Neuronal stem cell (in vitro differentiated cells): ENCODE data around the gene AMZ1.
A peak's percentile ranks its signal among the peaks of the same experiment; 100 is the strongest.

Experiments used
- DNase-seq: peaks from one replicate; pipeline ENCODE4 v3.0.0-alpha.2; 2013; ENCODE audit warnings: low spot score
- H2AFZ ChIP-seq: one replicate; pipeline ENCODE4 v1.6.1; 2013; ENCODE audit warnings: mild to moderate bottlenecking, low read length, inconsistent platforms
- H2AK5ac ChIP-seq: 2 replicates; pipeline ENCODE4 v1.6.1; 2013; ENCODE audit warnings: low read depth, mild to moderate bottlenecking, inconsistent platforms, low read length, moderate library complexity, mixed read lengths
- H2BK120ac ChIP-seq: 2 replicates; pipeline ENCODE4 v1.6.1; 2013; ENCODE audit warnings: low read depth, mild to moderate bottlenecking, inconsistent platforms, low read length, moderate library complexity, mixed read lengths
- H2BK12ac ChIP-seq: one replicate; pipeline ENCODE4 v1.6.1; 2013; ENCODE audit warnings: low read length, inconsistent platforms
- H2BK15ac ChIP-seq: 2 replicates; pipeline ENCODE4 v1.6.1; 2013; ENCODE audit warnings: mild to moderate bottlenecking, low read length, inconsistent platforms, mixed read lengths
- H2BK5ac ChIP-seq: one replicate; pipeline ENCODE4 v1.6.1; 2013; ENCODE audit warnings: inconsistent platforms, mild to moderate bottlenecking, low read length, moderate library complexity
- H3K14ac ChIP-seq: one replicate; pipeline ENCODE4 v1.6.1; 2013; ENCODE audit warnings: low read length, inconsistent platforms
- H3K18ac ChIP-seq: 2 replicates; pipeline ENCODE4 v1.6.1; 2013; ENCODE audit warnings: low read length, inconsistent platforms
- H3K23ac ChIP-seq: 2 replicates; pipeline ENCODE4 v1.6.1; 2013; ENCODE audit warnings: low read depth, mild to moderate bottlenecking, mixed read lengths, low read length, inconsistent platforms; ENCODE audit not compliant: poor library complexity
- H3K27ac ChIP-seq: replicated peaks from 3 replicates; pipeline ENCODE4 v1.5.1; 2013; ENCODE audit warnings: low read length, inconsistent platforms
- H3K27me3 ChIP-seq, 3 experiments: 2 replicates each; pipeline ENCODE4 v1.6.1; 2013; ENCODE audit warnings: low read length in 3 of 3, mild to moderate bottlenecking in 2 of 3, inconsistent platforms in 1 of 3, low read depth in 1 of 3, mixed read lengths in 1 of 3, moderate library complexity in 1 of 3; ENCODE audit not compliant: control insufficient read depth in 3 of 3, insufficient read depth in 3 of 3
- H3K36me3 ChIP-seq, 2 donors: replicated peaks in 1 of 2; 2 replicates each; pipeline ENCODE4 v1.6.1; 2013; ENCODE audit warnings: low read length in 2 of 2; ENCODE audit not compliant: control insufficient read depth in 2 of 2, insufficient read depth in 2 of 2
- H3K4ac ChIP-seq: 2 replicates; pipeline ENCODE4 v1.6.1; 2013; ENCODE audit warnings: inconsistent platforms, mild to moderate bottlenecking, low read length, moderate library complexity
- H3K4me1 ChIP-seq, 2 donors: 1 replicate in 1 of 2; 2 replicates in 1 of 2; pipeline ENCODE4 v1.6.1; 2013; ENCODE audit warnings: low read length in 2 of 2, low read depth in 1 of 2; ENCODE audit not compliant: control insufficient read depth in 2 of 2, insufficient read depth in 1 of 2
- H3K4me2 ChIP-seq: one replicate; pipeline ENCODE4 v1.6.1; 2013; ENCODE audit warnings: mild to moderate bottlenecking, low read length, inconsistent platforms; ENCODE audit not compliant: insufficient read depth, poor library complexity, severe bottlenecking
- H3K4me3 ChIP-seq, 2 donors: 2 replicates each; pipeline ENCODE4 v1.5.1; 2013; ENCODE audit warnings: low read length in 2 of 2, mild to moderate bottlenecking in 2 of 2, inconsistent platforms in 1 of 2, moderate library complexity in 1 of 2
- H3K79me1 ChIP-seq: one replicate; pipeline ENCODE4 v1.6.1; 2013; ENCODE audit warnings: low read depth, mild to moderate bottlenecking, inconsistent platforms, low read length, moderate library complexity
- H3K9ac ChIP-seq: one replicate; pipeline ENCODE4 v1.6.1; 2013; ENCODE audit warnings: mild to moderate bottlenecking, low read depth, low read length, inconsistent platforms; ENCODE audit not compliant: poor library complexity
- H3K9me3 ChIP-seq, 2 donors: replicated peaks in 1 of 2; 2 replicates each; pipeline versions ENCODE3 to v1.6.1; 2013; ENCODE audit warnings: low read length in 2 of 2, mild to moderate bottlenecking in 2 of 2, inconsistent platforms in 1 of 2, low read depth in 1 of 2, mixed read lengths in 1 of 2, moderate library complexity in 1 of 2; ENCODE audit not compliant: control insufficient read depth in 2 of 2, insufficient read depth in 1 of 2
- H4K8ac ChIP-seq: one replicate; pipeline ENCODE4 v1.6.1; 2013; ENCODE audit warnings: low read depth, mild to moderate bottlenecking, inconsistent platforms, low read length, moderate library complexity
- H4K91ac ChIP-seq: one replicate; pipeline ENCODE4 v1.6.1; 2013; ENCODE audit warnings: low read length, low read depth, mild to moderate bottlenecking, inconsistent platforms; ENCODE audit not compliant: poor library complexity
- WGBS, 2 donors: extraction: QIAGEN DNeasy Blood & Tissue Kit; methylation state at CpG; one replicate each; pipeline ENCODE4 v1.1.7; 2013; ENCODE audit warnings: missing lambda C conversion rate in 2 of 2, mixed read lengths in 1 of 2; ENCODE audit not compliant: insufficient read length in 2 of 2, insufficient replicate concordance in 1 of 2; ENCODE audit errors: extremely low coverage in 2 of 2; 5-methylcytosine and 5-hydroxymethylcytosine counted together

AMZ1 gene

DNA sequence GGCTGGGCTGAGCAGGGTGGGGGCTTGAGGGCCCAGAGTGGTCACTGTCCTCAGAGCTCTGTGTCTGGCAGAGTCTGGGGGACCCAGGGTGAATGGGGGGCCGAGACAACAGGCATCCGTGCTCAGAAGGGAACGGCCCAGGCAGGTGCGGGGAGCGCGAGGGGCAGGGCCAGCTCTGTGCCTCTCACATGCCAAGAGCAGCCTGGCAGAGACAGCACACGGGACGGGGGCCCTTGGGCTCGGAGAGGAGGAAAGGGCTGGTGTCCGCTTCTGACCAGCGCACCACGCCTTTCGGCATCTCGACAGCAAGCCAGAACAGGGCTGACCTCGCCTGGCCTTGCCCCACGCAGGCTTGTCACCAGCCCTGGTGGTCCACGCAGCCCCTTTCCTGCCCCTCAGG, 13.4 kb downstream of the AMZ1 start:
- no peak for DNase-seq

DNA sequence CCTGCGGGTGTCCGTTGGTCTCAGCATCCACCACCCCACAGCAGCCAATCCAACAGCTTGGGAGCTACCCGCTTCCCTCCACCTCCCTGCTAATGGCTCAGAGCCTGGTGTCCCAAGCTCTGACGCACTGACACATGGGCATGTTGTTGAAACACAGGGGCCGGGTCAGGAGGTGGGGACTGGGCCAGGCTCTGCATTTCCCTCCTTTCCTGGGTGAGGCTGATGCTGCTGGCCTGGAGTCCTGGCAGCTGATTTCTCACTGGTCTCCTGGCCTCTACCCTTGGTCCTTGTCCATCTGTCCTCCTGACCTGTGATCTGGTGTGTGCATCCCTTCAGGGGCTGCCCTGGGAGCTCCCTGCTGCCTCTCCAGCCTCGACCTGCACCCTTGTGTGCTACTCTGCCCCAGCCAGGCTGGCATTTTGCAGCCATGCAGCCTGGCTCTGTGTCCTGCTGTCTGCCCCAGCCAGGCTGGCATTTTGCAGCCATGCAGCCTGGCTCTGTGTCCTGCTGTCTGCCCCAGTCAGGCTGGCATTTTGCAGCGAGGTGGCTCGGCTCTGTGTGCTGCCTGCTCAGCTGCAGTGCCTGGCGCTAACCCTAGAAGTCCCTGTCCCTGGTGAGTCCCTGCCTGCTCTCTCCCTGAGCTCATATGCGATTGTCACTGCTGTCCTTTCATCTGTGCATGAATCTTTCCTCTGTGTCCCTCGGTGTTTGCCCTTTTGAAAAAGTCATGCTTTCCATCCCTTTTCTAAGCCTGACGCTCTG, 14.0 kb downstream of the AMZ1 start:
- DNase-seq = no peak
- Histone ChIP-seq H3K4ac (peak overlapping the region; percentile 41), H3K23ac (no peak overlapping the region), H3K36me3 (no peaks in the 10 kb centered on the region), H2BK15ac (no peak overlapping the region), H3K4me3 (no peak overlapping the region), H3K18ac (peak overlapping the region; percentile 80), H3K9ac (peak overlapping the region; percentile 61), H3K4me2 (no peak overlapping the region), H3K79me1 (peaks cover 2% of the 10 kb centered on the region), H3K27me3 (peaks cover 0 to 15% (median 0%) of the 10 kb centered on the region in 3 experiments), H4K8ac (no peak overlapping the region), H2AK5ac (peak overlapping the region; percentile 75), H2BK5ac (no peak overlapping the region), H2AFZ (no peak overlapping the region), H3K27ac (no peak overlapping the region), H2BK12ac (peak overlapping the region; percentile 66), H3K14ac (peak overlapping the region; percentile 82), H2BK120ac (no peak overlapping the region), H3K9me3 (no peaks in the 10 kb centered on the region), H4K91ac (peak overlapping the region; percentile 59), H3K4me1 (peaks cover 4 to 5% of the 10 kb centered on the region in 2 donors)
- no CpG with 5 or more reads among the region's 12 CpGs for WGBS, 2 donors

More for the DNA sequence above, 13.4 kb downstream of the AMZ1 start:
- H3K18ac ChIP-seq = peak overlapping the region; percentile 80
- peak overlapping the region; percentile 59 for H4K91ac ChIP-seq
- no peak overlapping the region for H2AFZ ChIP-seq
- no peak overlapping the region for H2BK5ac ChIP-seq
- H3K4ac ChIP-seq = no peak overlapping the region
- peak overlapping the region; percentile 43 for H3K23ac ChIP-seq
- peaks cover under 1 to 4% of the 10 kb centered on the region in 2 donors for H3K4me1 ChIP-seq
- no peak overlapping the region for H2BK15ac ChIP-seq
- no peaks in the 10 kb centered on the region for H3K36me3 ChIP-seq
- H3K9ac ChIP-seq = peak overlapping the region; percentile 21
- peaks cover 2% of the 10 kb centered on the region for H3K79me1 ChIP-seq
- WGBS, 2 donors = no CpG with 5 or more reads among the region's 17 CpGs
- H3K27ac ChIP-seq = no peak overlapping the region
- peak overlapping the region; percentile 66 for H2BK12ac ChIP-seq
- peak overlapping the region; percentile 75 for H2AK5ac ChIP-seq
- peaks cover 0 to 15% (median 0%) of the 10 kb centered on the region in 3 experiments for H3K27me3 ChIP-seq
- H4K8ac ChIP-seq = no peak overlapping the region
- H3K9me3 ChIP-seq = no peaks in the 10 kb centered on the region
- no peak overlapping the region for H3K4me3 ChIP-seq
- H2BK120ac ChIP-seq = no peak overlapping the region
- peak overlapping the region; percentile 82 for H3K14ac ChIP-seq
- no peak overlapping the region for H3K4me2 ChIP-seq

DNA sequence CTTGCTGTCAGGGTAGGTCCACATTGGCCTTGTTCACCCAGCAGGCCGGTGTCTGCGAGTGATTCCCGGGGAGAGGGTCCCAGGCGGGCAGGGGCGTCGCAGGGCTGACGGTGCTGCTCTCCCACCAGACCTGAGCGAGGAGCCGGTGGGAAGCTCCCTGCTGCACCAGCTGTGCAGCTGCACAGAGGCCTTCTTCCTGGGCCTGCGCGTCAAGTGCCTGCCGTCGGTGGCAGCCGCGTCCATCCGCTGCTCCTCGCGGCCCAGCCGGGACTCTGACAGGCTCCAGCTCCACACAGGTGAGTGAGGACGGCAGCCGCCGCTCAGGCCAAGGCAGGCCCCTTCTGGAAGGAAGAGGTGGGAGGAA, 14.6 kb downstream of the AMZ1 start:
- no peak overlapping the region for H2BK15ac ChIP-seq
- H2BK120ac ChIP-seq = no peak overlapping the region
- H3K9me3 ChIP-seq = no peaks in the 10 kb centered on the region
- H4K91ac ChIP-seq = no peak overlapping the region
- H2AK5ac ChIP-seq = peak overlapping the region; percentile 61
- H3K4me3 ChIP-seq = no peak overlapping the region
- H3K9ac ChIP-seq = peak overlapping the region; percentile 61
- H3K23ac ChIP-seq = no peak overlapping the region
- H3K27me3 ChIP-seq = peaks cover 0 to 15% (median 0%) of the 10 kb centered on the region in 3 experiments
- H4K8ac ChIP-seq = no peak overlapping the region
- no CpG with 5 or more reads among the region's 22 CpGs for WGBS, 2 donors
- peak overlapping the region; percentile 46 for H2BK12ac ChIP-seq
- peak overlapping the region; percentile 35 for H2BK5ac ChIP-seq
- peaks cover 2% of the 10 kb centered on the region for H3K79me1 ChIP-seq
- peak overlapping the region; percentile 41 for H3K4ac ChIP-seq
- no peak overlapping the region for H3K4me2 ChIP-seq
- no peak overlapping the region for H3K14ac ChIP-seq
- no peak overlapping the region for H3K27ac ChIP-seq
- H3K18ac ChIP-seq = peak overlapping the region; percentile 35
- no peaks in the 10 kb centered on the region for H3K36me3 ChIP-seq
- H2AFZ ChIP-seq = no peak overlapping the region
- no peak for DNase-seq
- H3K4me1 ChIP-seq = peaks cover 4 to 9% of the 10 kb centered on the region in 2 donors

DNA sequence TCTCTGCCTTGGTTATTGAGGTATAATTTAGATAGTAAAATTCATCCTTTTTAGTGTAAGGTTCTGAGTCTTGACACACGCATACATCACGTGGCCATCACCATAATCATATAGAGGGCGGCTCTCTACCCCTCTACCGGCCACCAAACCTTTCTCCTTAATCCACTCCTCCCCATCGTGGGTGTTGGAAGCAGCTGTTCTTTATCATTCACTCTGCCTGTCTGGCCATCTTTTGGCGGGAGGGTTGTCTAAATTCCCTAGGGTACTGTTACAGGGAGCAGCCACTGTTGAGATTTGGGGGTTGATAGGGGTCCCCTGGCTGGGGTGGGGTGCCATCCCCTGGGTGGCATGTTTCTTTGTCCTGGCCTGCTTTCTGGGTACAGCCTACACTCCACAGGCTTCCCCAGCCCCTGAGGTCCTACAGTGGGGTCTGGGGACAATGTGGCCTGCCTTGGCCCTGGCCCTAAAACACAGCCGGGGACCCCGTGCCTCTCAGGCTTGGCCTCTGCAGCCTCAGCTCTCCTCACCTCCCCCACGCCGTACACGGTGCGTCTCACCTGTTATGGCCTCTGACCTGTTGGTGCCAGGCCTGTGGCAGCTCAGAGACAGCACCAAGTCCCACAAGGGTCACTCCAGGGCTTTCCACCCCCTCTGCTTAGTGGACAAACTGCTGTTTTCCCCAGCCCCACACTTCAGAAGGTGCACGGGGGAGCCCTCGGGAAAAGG, 17.5 kb downstream of the AMZ1 start:
- no CpG with 5 or more reads among the region's 14 CpGs for WGBS, 2 donors
- no peak overlapping the region for H2BK15ac ChIP-seq
- no peak overlapping the region for H3K27ac ChIP-seq
- no peaks in the 10 kb centered on the region for H3K9me3 ChIP-seq
- H3K4ac ChIP-seq = no peak overlapping the region
- no peak overlapping the region for H3K4me2 ChIP-seq
- no peaks in the 10 kb centered on the region for H3K36me3 ChIP-seq
- H3K4me3 ChIP-seq = no peak overlapping the region
- no peak overlapping the region for H2AFZ ChIP-seq
- H4K91ac ChIP-seq = peak overlapping the region; percentile 89
- peaks cover 8 to 15% of the 10 kb centered on the region in 2 donors for H3K4me1 ChIP-seq
- H3K14ac ChIP-seq = no peak overlapping the region
- H4K8ac ChIP-seq = no peak overlapping the region
- no peak overlapping the region for H3K23ac ChIP-seq
- peak overlapping the region; percentile 48 for H2BK5ac ChIP-seq
- H3K9ac ChIP-seq = peak overlapping the region; percentile 40
- no peaks in the 10 kb centered on the region for H3K79me1 ChIP-seq
- peak overlapping the region; percentile 90 for H3K18ac ChIP-seq
- no peak overlapping the region for H2BK120ac ChIP-seq
- peak overlapping the region; percentile 75 for H2BK12ac ChIP-seq
- peak overlapping the region; percentile 83 for H2AK5ac ChIP-seq
- H3K27me3 ChIP-seq = peaks cover 0 to 7% (median 2%) of the 10 kb centered on the region in 3 experiments
- no peak for DNase-seq
